Fibroblast of the conjunctiva (primary cell): ENCODE measurements around the gene PGAP3.
"Not testable (repeated sequence)": the region's sequence is repeated elsewhere in the genome, so short reads cannot be mapped to it uniquely, and the experiment has no call there.

ENCODE experiments used
- DNase-seq: peaks from one replicate; pipeline ENCODE4 v3.0.0-alpha.2; 2010; ENCODE audit warnings: low read depth

PGAP3 gene, protein sequence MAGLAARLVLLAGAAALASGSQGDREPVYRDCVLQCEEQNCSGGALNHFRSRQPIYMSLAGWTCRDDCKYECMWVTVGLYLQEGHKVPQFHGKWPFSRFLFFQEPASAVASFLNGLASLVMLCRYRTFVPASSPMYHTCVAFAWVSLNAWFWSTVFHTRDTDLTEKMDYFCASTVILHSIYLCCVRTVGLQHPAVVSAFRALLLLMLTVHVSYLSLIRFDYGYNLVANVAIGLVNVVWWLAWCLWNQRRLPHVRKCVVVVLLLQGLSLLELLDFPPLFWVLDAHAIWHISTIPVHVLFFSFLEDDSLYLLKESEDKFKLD

DNA sequence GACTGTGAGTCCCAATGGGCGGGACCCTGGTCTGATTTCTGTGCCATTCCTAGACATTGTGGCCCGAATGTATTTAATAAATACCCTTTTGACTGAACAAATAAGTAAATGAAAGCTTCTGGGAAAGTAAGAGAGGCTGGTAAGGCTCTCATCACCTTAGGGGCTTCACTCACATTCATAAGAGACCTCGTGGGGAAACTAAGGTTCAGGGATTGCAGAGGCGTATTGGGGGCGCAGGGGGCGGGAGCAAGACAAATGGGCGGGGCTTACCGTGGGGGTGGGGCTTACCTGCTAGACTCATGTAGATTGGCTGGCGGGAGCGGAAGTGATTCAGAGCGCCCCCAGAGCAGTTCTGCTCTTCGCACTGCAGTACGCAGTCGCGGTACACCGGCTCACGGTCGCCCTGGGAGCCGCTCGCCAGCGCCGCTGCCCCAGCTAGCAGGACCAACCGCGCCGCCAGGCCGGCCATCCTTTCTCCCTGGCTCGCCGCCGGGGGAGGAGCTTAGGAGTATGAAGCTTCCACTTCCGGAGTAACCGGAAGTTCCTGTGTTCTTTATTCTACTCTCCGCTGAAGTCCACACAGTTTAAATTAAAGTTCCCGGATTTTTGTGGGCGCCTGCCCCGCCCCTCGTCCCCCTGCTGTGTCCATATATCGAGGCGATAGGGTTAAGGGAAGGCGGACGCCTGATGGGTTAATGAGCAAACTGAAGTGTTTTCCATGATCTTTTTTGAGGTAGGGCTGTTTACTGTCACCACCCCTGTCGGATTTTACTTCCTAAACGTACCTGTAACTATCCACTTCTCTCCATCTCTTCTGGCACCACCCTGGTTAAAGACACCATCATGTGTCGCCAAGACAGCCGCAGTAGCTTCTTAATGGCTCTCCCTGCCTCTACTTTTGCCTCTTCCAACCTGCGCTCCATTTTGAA is at the start of gene PGAP3:
PGAP3 (minus strand) TSS at position 512 of the 929 bp plus-strand sequence; CDS start at position 469, 43 bp downstream.
- peak; percentile 82 for DNase-seq

DNA sequence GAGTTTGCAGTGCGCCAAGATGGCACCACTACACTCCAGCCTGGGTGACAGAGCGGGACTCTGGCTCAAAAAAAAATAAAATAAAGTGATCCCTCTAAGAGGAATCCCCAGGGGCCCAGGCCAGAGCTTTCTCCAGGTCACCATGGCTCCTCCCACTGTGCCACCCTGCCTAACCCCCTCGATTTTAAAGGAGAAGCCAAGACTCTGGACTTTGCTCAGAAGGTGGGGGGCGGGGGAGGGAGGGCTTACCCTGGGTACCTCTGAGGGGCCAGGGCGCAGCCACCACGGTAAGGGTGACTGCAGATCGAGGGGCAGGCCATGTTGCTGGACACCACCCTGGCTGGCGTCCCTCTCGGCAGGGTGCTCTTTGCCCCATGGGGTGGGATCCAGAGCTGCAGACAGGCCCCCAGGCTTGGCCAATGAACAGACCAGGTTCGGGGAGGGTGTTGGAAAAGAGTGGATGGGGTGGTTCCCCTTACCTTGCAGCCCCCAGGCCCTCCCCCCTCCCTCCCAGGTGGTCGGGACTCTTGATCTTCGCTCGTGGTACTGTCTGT is 49.4 kb upstream of the PGAP3 start:
- DNase-seq, result no peak

DNA sequence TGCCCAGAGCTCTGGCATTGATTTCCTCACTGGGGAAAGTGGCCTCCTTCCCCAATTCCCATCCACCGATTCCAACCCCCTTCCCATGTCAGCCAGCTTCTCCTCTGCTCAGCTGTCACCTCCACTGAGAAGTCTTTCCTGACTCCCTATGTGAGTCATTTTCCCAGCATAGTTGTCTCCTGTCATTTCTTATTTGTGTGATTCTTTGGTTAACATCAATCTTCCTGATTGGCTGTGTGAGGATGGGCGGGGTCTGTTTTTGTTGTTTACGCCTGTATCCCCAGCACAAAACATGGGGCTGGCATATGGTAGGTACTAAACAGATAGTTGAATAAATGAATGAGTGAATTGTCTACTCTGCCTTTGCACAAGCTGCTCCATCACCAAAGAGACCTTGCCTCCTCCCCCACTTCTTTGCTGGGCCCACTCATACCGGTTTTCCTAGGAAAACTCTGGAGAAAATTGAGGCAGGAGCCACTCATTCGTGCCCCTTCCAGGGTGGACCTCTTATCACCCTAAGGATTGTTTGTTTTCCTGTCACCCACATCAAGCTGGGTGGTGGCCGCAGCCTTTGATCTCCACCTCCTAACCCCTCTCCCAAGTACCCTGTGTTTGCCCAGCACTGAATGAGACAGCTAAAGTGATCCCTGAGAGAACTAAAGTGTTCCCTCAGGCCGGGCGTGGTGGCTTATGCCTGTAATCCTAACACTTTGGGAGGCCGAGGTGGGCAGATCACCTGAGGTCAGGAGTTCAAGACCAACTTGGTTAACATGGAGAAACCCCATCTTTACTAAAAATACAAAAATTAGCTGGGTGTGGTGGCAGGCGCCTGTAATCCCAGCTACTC is 48.7 kb upstream of the PGAP3 start:
- no peak for DNase-seq

DNA sequence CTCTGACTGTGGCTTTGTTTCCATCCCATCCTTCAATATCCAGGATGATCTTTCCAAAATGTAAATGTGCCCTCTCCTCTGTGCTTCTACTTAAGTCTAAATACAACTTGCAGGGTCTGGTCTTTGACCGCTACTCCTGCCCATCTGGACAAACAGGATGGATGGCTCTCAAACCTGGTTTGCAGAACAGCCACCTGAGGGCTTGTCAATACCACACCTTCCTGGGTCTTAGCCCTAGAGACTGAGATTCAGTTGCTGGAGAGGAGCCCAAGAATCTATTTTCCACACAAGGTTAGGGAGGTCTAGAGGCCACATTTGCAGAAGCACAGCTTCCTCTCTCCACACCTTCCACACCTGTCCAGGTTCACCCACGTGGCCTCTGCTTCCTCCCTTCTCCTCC is 48.0 kb upstream of the PGAP3 start:
- no peak for DNase-seq

DNA sequence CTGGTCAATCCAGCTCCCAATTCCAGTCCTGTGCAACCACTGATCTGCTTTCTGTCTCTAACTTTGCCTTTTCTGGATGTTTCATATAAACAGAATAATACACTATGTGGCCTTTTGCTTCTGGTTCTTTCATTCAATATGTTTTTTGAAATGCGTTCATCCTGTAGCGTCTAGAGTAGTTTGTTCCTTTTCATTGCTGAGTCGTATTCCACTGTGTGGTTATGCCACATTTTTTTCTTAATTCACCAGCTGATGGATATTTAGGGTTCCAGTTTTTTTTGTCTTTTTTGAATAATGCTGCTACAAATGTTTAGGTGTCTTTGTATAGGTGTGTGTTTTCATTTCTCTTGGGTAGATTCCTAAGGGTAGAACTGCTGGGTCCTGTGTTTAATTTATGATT is 44.7 kb upstream of the PGAP3 start:
- DNase-seq, result no peak

DNA sequence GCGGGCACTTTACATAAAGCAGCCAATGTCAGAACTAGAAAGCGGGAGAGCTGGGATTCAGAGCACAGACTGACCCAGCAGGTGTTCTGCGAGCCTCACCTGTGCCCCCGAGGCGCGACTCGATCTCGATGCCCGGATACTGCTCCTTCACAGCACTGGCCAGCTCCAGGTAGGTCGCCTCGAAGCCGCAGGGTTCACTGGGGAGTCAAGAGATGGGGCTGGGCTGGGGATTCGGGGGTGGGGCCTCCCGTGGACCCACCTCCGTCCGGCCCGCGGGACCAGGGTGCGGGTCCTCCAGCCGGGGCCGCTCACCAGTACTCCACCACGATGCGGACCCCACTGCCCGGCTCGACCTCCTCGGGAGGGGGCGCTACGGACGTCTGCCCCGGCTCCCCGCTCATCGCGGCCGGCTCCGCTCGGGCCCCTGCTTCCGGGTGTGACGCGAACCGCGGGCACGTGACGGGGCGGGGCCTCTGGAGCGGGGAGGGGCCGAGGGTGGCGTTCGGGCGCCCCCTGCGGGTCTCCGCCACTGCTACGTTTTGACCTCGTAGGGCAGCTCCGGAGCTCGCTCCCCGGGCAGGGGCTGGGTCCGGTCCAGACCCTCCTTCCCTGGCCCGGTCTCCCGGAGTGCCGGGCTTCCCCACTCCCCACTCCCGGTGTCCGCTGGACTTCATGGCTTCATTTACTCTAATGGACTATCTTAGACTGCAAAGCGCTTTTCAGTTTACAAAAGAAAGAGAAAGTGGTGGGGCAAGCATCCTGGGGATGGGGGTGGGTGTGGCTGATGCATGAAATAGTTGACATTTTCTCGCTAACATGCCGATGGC is 42.5 kb upstream of the PGAP3 start, which contains the start of gene MIEN1:
MIEN1 (minus strand) TSS at position 438 of the 827 bp plus-strand sequence; CDS start at position 401, 37 bp downstream.
- peak; percentile 56 for DNase-seq

DNA sequence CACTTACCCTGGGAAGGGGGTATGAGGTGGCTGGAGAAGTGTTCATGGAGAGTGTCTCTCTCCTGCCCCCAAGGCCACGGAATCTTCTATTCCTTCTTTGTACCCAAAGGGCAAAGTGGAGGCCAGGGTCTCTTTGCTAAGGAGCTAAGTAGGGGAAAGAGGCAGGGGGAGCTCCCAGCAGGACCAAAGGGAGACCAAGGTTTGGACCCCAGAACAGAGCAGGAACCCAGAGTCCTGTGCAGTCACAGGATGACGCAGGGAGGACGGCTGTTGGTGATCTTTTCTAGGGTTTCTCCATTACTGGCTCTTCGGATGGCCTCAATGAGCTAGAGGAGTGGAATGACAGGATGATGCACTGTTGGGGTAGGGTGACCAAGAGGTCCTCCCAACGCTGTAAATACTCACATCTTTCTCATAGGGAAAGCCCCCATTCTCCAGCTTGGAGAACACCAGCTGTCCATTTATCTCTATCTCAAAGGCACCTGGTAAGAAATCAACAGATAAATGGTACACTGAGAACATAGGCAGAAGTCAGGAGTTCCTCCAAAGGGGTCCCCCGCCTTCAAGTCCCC is 41.5 kb upstream of the PGAP3 start:
- DNase-seq, result no peak

DNA sequence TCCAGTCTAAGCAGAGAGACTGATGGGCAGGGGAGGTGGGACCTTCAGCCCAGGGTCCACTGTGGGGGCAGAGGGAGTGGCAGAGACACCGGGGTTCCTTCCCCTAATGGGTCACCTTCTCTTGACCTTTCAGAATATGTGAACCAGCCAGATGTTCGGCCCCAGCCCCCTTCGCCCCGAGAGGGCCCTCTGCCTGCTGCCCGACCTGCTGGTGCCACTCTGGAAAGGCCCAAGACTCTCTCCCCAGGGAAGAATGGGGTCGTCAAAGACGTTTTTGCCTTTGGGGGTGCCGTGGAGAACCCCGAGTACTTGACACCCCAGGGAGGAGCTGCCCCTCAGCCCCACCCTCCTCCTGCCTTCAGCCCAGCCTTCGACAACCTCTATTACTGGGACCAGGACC is 39.7 kb upstream of the PGAP3 start:
- DNase-seq, result no peak

DNA sequence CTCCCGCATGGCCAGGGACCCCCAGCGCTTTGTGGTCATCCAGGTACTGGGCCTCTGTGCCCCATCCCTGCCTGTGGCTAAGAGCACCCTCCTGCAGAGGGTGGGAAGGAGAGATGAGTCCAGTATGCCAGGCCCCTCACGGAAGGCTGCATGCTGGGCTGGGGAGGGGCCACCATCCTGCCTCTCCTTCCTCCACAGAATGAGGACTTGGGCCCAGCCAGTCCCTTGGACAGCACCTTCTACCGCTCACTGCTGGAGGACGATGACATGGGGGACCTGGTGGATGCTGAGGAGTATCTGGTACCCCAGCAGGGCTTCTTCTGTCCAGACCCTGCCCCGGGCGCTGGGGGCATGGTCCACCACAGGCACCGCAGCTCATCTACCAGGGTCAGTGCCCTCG is 38.8 kb upstream of the PGAP3 start:
- no peak for DNase-seq

DNA sequence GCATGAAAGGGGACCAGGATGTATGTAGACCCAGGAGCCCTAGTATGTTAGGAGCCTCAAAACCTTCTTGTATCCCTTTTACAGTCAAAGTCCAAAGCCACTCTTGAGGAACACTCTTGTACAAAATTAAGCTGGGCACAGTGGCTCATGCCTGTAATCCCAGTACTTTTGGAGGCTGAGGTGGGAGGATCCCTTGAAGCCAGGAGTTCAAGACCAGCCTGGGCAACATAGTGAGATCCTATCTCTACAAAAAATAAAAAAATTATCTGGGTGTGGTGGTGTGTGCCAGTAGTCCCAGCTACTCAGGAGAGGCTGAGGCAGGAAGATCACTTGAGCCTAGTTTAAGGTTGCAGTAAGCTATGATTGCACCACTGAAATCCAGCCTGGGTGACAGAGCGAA is 38.1 kb upstream of the PGAP3 start:
- not testable (repeated sequence) for DNase-seq

DNA sequence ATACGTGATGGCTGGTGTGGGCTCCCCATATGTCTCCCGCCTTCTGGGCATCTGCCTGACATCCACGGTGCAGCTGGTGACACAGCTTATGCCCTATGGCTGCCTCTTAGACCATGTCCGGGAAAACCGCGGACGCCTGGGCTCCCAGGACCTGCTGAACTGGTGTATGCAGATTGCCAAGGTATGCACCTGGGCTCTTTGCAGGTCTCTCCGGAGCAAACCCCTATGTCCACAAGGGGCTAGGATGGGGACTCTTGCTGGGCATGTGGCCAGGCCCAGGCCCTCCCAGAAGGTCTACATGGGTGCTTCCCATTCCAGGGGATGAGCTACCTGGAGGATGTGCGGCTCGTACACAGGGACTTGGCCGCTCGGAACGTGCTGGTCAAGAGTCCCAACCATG is 36.9 kb upstream of the PGAP3 start:
- no peak for DNase-seq

DNA sequence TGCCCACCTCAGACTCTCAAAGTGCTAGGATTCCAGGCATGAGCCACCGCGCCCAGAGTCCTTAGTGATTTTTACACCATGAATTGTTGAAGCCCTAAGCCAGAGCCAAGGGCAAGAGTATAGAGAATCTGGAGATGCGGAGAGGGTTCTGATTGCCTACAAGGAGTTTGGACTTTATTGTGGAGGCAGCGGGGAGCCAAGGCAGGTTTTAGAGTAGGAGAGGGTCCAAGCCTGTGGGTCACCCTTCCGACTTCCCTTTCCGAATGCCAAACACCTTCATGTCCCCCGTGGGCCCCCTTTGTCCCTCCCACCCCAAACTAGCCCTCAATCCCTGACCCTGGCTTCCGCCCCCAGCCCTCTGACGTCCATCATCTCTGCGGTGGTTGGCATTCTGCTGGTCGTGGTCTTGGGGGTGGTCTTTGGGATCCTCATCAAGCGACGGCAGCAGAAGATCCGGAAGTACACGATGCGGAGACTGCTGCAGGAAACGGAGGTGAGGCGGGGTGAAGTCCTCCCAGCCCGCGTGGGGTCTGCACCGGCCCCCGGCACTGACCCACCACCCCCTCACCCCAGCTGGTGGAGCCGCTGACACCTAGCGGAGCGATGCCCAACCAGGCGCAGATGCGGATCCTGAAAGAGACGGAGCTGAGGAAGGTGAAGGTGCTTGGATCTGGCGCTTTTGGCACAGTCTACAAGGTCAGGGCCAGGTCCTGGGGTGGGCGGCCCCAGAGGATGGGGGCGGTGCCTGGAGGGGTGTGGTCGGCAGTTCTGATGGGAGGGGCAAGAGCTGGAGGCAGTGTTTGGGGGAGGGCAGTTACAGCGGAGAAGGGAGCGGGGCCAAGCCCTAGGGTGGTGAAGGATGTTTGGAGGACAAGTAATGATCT is 35.4 kb upstream of the PGAP3 start:
- DNase-seq, result no peak

DNA sequence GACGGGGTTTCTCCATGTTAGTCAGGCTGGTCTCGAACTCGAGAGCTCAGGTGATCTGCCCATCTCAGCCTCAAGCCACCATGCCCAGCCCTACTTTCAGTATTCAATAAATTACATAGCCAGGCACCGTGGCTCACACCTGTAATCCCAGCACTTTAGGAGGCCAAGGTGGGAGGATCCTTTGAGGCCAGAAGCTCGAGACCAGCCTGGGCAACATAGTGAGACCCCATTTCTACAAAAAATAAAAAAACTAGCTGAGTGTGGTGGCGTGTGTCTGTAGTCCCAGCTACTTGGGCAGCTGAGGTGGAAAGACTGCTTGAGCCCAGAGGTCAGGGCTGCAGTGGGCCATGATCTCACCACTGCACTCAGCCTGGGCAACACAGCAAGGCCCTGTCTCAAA is 34.2 kb upstream of the PGAP3 start:
- no peak for DNase-seq

DNA sequence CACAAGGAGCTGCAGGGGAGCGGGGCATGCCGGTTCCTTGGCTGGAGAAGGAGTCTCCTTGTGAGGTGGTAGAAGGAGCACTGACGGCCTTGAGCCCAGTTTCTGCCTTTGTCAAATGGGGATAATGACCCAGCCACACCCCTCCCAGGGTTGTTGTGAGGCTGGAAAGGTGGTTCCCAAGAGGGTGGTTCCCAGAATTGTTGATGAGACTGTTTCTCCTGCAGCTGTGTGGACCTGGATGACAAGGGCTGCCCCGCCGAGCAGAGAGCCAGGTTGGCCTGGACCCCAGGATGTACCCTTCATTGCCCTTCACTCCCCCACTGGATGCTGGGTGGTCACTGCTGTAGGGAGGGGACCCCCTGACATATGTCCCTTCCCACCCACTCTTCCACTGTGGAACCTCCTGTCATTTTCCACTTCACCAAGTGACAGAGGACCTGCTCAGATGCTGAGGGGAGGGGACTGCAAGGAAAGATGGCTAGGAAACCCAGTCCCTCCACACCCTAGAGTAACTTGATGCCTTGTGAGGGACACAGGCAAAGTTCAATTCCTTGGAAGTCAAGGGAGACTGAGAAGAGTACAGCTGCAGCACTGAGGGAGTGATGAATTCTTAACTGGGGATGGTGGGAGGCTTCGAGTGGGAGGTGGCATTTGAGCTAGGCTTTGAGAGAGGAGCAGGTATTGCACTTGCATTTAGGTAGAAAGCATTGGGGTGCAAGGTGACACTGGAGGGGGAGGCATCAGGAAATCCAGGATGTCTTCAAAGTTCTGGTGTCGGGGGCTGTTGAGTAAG is 31.9 kb upstream of the PGAP3 start:
- no peak for DNase-seq

DNA sequence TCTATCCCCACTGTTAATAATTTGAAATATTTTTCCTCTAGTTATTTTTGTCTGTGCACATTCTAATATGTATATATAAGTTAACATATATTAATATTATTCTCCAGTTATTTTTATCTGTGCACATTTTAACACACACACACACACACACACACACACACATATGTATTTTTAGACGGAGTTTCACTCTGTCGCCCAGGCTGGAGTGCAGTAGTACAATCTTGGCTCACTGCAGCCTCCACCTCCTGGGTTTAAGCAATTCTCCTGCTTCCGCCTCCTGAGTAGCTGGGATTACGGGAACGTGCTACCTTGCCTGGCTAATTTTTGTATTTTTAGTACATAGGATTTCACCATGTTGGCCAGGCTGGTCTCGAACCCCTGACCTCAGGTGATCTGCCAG is 29.8 kb upstream of the PGAP3 start:
- no peak for DNase-seq

DNA sequence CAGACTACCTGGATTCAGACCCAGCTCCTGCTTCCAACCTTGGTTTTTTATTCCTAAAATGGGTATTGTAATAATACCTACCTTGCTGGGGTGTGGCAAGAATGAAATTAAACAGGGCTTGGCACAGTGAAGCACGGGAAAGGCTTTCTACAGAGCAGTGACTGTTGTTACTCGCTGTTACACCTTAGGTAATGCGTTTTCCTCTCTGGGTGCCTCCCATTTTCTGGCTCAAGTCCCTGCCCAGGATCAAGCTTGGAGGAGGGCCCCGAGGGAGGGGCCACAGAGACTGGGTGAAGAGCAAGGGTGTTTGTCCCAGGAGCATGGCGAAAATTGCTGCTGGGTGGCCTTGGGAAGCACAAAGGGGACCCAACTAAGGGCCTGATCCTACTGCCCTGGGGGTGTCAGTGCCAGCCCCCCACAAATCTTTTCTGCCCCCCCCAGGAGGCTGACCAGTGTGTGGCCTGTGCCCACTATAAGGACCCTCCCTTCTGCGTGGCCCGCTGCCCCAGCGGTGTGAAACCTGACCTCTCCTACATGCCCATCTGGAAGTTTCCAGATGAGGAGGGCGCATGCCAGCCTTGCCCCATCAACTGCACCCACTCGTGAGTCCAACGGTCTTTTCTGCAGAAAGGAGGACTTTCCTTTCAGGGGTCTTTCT is 29.2 kb upstream of the PGAP3 start:
- no peak for DNase-seq

DNA sequence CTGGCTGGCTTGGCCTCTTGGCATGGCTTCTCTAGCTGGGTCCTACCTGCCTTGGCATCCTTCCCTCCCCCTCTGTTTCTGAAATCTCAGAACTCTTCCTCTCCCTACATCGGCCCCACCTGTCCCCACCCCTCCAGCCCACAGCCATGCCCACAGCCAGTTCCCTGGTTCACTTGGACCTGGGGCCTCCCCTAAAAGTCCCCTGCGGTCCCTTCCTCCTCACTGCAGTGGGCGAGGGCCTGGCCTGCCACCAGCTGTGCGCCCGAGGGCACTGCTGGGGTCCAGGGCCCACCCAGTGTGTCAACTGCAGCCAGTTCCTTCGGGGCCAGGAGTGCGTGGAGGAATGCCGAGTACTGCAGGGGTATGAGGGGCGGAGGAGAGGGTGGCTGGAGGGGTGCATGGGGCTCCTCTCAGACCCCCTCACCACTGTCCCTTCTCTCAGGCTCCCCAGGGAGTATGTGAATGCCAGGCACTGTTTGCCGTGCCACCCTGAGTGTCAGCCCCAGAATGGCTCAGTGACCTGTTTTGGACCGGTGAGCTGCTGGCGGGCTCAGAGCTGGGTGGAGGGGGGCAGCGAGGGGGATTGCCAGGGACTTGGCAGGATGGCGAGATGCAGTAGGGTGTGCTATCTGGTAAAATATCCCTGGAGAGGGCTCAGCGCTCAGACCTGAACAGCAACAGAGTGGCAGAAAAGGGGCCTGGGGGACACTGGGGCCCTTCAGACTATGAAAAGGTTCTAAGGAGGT is 28.4 kb upstream of the PGAP3 start:
- DNase-seq, result no peak
